ENCODE results near the gene SHROOM1.

- TF ChIP-seq POLR2A (IDR thresholded peaks at IDR 0.05; ENCODE audit: low read depth, low read length) = no peak
- no peak for TF ChIP-seq TAF1 (IDR thresholded peaks at IDR 0.05; ENCODE audit: low read depth, low read length)
- TF ChIP-seq SPI1 (IDR thresholded peaks at IDR 0.05; ENCODE audit: low read depth, low read length) = no peak
These were observed 13.9 kb downstream of the SHROOM1 start for GRCh38 chr5:132816554-132816953.
